NB4 (cell line): ENCODE measurements around the gene SUV39H2.

ENCODE experiments used
- CTCF ChIP-seq: IDR thresholded peaks from one replicate; pipeline ENCODE4 v1.5.1; 2012; ENCODE audit warnings: low read depth, low read length
- MAX ChIP-seq: IDR thresholded peaks from 2 replicates; pipeline ENCODE4 v1.6.1; 2011; ENCODE audit warnings: low read depth, low read length
- MYC ChIP-seq: IDR thresholded peaks from 2 replicates; pipeline ENCODE4 v1.6.1; 2011; ENCODE audit warnings: low read depth, low read length
- POLR2A ChIP-seq: IDR thresholded peaks from 2 replicates; pipeline ENCODE4 v1.6.1; 2011; ENCODE audit warnings: mild to moderate bottlenecking; ENCODE audit not compliant: insufficient read length; ENCODE audit errors: extremely low read depth

- TF ChIP-seq CTCF (no peak), POLR2A (no peak), MYC (no peak), MAX (no peak)
Measured at GRCh38 chr10:14852236-14852635, 26.4 kb upstream of the SUV39H2 start.
